HEK293 (cell line): Measurements from ENCODE around the gene ABCA5.

Source experiments
- CTCF ChIA-PET: fragments of 350-600 bp; formaldehyde crosslinking; extraction: SDS; loops from one replicate; lab custom pipeline; 2021; ENCODE audit warnings: antibody characterized with exemption; lab: Yijun Ruan, JAX
- POLR2A ChIA-PET: fragments of 300-600 bp; formaldehyde crosslinking; extraction: SDS; loops from one replicate; lab custom pipeline; 2020; ENCODE audit warnings: antibody characterized with exemption, inconsistent platforms; lab: Yijun Ruan, JAX
- H3K27ac ChIP-seq: fragments of 200-500 bp; sonication (Bioruptor generic); 2 replicates; pipeline ENCODE4 v1.5.1; 2014; ENCODE audit warnings: low read depth, low read length, control low read depth, inconsistent platforms; ENCODE audit errors: extremely low read depth
- H3K36me3 ChIP-seq, 2 experiments: fragments of 200-500 bp in 1 of 2; sonication (Bioruptor generic) in 1 of 2; 1 replicate in 1 of 2; 2 replicates in 1 of 2; pipeline ENCODE4 v1.5.1; 2014 to 2017; ENCODE audit warnings: inconsistent platforms in 2 of 2, low read length in 2 of 2; ENCODE audit not compliant: control insufficient read depth in 2 of 2, insufficient read depth in 1 of 2
- H3K4me1 ChIP-seq: fragments of 200-500 bp; sonication (Bioruptor generic); 2 replicates; pipeline ENCODE4 v1.5.1; 2014; ENCODE audit warnings: mild to moderate bottlenecking, low read length, inconsistent platforms; ENCODE audit not compliant: control insufficient read depth, insufficient read depth
- H3K4me3 ChIP-seq: 2 replicates; pipeline ENCODE4 v1.5.1; 2011; ENCODE audit warnings: low read depth, mild to moderate bottlenecking, control low read depth, low read length, moderate library complexity
- H3K9me3 ChIP-seq: fragments of 200-500 bp; sonication (Bioruptor generic); 2 replicates; pipeline ENCODE4 v1.5.1; 2014; ENCODE audit warnings: low read depth, low read length, inconsistent platforms; ENCODE audit not compliant: control insufficient read depth, insufficient read depth
- PRDM1 ChIP-seq: fragments of 450-650 bp; formaldehyde crosslinking; IDR thresholded peaks from 2 replicates; pipeline ENCODE4; 2016; ENCODE audit warnings: missing biosample characterization, missing genetic modification characterization
- SP7 ChIP-seq: fragments of 450-650 bp; formaldehyde crosslinking; IDR thresholded peaks from 2 replicates; pipeline ENCODE4 v1.5.1; 2016; ENCODE audit warnings: missing biosample characterization, missing genetic modification characterization
- ZBTB1 ChIP-seq: fragments of 450-650 bp; formaldehyde crosslinking; IDR thresholded peaks from 2 replicates; pipeline ENCODE4 v1.5.1; 2016; ENCODE audit warnings: missing biosample characterization, missing genetic modification characterization
- ZBTB48 ChIP-seq: fragments of 450-650 bp; formaldehyde crosslinking; IDR thresholded peaks from 2 replicates; pipeline ENCODE4 v1.5.1; 2016; ENCODE audit warnings: missing biosample characterization, missing genetic modification characterization
- ZFP37 ChIP-seq: fragments of 450-650 bp; formaldehyde crosslinking; IDR thresholded peaks from 2 replicates; pipeline ENCODE4 v1.5.1; 2016; ENCODE audit warnings: missing biosample characterization, missing genetic modification characterization
- ZNF155 ChIP-seq: fragments of 450-650 bp; formaldehyde crosslinking; IDR thresholded peaks from 2 replicates; pipeline ENCODE4 v1.5.1; 2016; ENCODE audit warnings: missing biosample characterization, missing genetic modification characterization
- ZNF2 ChIP-seq: fragments of 450-650 bp; formaldehyde crosslinking; IDR thresholded peaks from 2 replicates; pipeline ENCODE4 v1.5.1; 2016; ENCODE audit warnings: missing biosample characterization, missing genetic modification characterization
- ZNF248 ChIP-seq: fragments of 450-650 bp; formaldehyde crosslinking; IDR thresholded peaks from 2 replicates; pipeline ENCODE4 v1.5.1; 2017; ENCODE audit warnings: missing biosample characterization, missing genetic modification characterization
- ZNF274 ChIP-seq, 2 experiments: fragments of 200-500 bp in 1 of 2; fragments of 450-650 bp in 1 of 2; sonication (Bioruptor generic) in 1 of 2; formaldehyde crosslinking in 1 of 2; IDR thresholded peaks; 2 replicates each; pipeline versions ENCODE4 v1.5.1 to v1.6.1; 2014 to 2016; ENCODE audit warnings: borderline replicate concordance in 1 of 2, inconsistent platforms in 1 of 2, low read length in 1 of 2, missing biosample characterization in 1 of 2, missing genetic modification characterization in 1 of 2
- ZNF292 ChIP-seq: fragments of 450-650 bp; formaldehyde crosslinking; IDR thresholded peaks from 2 replicates; pipeline ENCODE4 v1.5.1; 2016; ENCODE audit warnings: low read depth, missing biosample characterization, missing genetic modification characterization, borderline replicate concordance
- ZNF426 ChIP-seq: fragments of 450-650 bp; formaldehyde crosslinking; IDR thresholded peaks from 2 replicates; pipeline ENCODE4 v1.5.1; 2017; ENCODE audit warnings: missing biosample characterization, missing genetic modification characterization, mild to moderate bottlenecking, inconsistent platforms, moderate library complexity
- ZNF654 ChIP-seq: fragments of 450-650 bp; formaldehyde crosslinking; IDR thresholded peaks from 2 replicates; pipeline ENCODE4 v1.5.1; 2016; ENCODE audit warnings: low read depth, missing biosample characterization, missing genetic modification characterization
- ZNF785 ChIP-seq: fragments of 450-650 bp; formaldehyde crosslinking; IDR thresholded peaks from 2 replicates; pipeline ENCODE4 v1.5.1; 2016; ENCODE audit warnings: missing biosample characterization, missing genetic modification characterization
- ZNF837 ChIP-seq: fragments of 450-650 bp; formaldehyde crosslinking; IDR thresholded peaks from 2 replicates; pipeline ENCODE4 v1.5.1; 2016; ENCODE audit warnings: missing biosample characterization, missing genetic modification characterization
- TF ChIP-seq, protein P1 (sequence below): fragments of 450-650 bp; formaldehyde crosslinking; IDR thresholded peaks from 2 replicates; pipeline ENCODE4 v1.5.1; 2016; ENCODE audit warnings: missing biosample characterization, missing genetic modification characterization
- TF ChIP-seq, protein P2 (sequence below): IDR thresholded peaks from 2 replicates; pipeline ENCODE4 v1.6.1; 2011; ENCODE audit warnings: mild to moderate bottlenecking, low read depth, low read length, borderline replicate concordance
- TF ChIP-seq, protein P3 (sequence below): fragments of 450-650 bp; formaldehyde crosslinking; IDR thresholded peaks from 2 replicates; pipeline ENCODE4 v1.5.1; 2016; ENCODE audit warnings: missing biosample characterization, missing genetic modification characterization
- TF ChIP-seq, protein P4 (sequence below): fragments of 450-650 bp; formaldehyde crosslinking; IDR thresholded peaks from 2 replicates; pipeline ENCODE4 v1.5.1; 2016; ENCODE audit warnings: missing biosample characterization, missing genetic modification characterization, low read depth

ABCA5 gene

DNA sequence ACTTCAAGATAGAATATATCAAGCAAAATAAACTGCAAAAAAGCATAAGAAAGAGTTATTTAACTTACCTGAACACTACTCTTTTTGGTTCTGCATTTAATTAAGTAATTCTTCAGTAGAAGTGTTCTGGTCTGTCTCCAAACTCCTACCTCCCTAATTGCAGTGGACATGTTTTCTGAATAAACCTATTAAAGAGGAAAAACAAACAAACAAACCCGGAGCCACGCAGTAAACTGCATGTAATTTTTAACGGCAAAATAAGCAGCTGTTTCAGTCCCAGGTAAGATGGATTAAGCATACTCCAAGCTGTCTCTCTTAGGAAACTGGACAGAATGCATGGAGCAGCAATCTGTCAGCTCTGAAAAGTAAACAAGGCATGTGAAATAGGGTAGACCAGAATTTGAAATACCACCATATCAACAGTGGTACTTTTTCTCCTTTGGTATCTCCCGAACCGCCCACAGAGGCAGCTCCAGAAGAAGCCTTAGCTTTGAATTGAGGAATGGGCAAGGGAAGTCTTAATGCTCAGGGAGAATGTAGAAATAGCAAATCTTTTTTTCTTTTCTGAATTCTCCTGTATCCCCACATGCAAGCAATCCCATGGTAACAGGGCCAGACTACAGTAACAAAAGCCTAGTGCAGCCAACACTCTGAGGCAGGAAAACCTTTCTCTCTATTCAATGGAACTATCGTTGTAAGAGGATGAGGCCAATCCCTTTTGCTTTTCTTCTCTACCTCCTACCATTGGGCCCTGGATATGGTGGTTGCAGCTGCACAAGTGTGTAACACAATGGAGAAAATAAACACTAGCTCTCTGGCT is 12.5 kb downstream of the ABCA5 start (continued):
- TF ChIP-seq PRDM1 (tag by site-specific recombination) (no peak), SP7 (tag by site-specific recombination) (0 out of 2 replicates have a peak, but pooled peaks have one; percentile 45), ZNF785 (tag by site-specific recombination) (no peak), ZNF274 (IDR thresholded peaks at IDR 0.05; ENCODE audit: low read length) (no peak), ZNF274 (tag by site-specific recombination; IDR thresholded peaks at IDR 0.05; ENCODE audit: borderline replicate concordance) (no peak), ZNF654 (tag by site-specific recombination) (no peak), ZNF837 (tag by site-specific recombination) (no peak), ZNF426 (tag by site-specific recombination) (no peak), ZNF248 (tag by site-specific recombination) (no peak), ZBTB48 (tag by site-specific recombination) (no peak), ZNF2 (tag by site-specific recombination) (no peak), ZFP37 (no peak), ZNF155 (tag by site-specific recombination) (no peak), ZBTB1 (tag by site-specific recombination) (no peak)
- TF ChIP-seq, protein P1, sequence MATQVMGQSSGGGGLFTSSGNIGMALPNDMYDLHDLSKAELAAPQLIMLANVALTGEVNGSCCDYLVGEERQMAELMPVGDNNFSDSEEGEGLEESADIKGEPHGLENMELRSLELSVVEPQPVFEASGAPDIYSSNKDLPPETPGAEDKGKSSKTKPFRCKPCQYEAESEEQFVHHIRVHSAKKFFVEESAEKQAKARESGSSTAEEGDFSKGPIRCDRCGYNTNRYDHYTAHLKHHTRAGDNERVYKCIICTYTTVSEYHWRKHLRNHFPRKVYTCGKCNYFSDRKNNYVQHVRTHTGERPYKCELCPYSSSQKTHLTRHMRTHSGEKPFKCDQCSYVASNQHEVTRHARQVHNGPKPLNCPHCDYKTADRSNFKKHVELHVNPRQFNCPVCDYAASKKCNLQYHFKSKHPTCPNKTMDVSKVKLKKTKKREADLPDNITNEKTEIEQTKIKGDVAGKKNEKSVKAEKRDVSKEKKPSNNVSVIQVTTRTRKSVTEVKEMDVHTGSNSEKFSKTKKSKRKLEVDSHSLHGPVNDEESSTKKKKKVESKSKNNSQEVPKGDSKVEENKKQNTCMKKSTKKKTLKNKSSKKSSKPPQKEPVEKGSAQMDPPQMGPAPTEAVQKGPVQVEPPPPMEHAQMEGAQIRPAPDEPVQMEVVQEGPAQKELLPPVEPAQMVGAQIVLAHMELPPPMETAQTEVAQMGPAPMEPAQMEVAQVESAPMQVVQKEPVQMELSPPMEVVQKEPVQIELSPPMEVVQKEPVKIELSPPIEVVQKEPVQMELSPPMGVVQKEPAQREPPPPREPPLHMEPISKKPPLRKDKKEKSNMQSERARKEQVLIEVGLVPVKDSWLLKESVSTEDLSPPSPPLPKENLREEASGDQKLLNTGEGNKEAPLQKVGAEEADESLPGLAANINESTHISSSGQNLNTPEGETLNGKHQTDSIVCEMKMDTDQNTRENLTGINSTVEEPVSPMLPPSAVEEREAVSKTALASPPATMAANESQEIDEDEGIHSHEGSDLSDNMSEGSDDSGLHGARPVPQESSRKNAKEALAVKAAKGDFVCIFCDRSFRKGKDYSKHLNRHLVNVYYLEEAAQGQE (tag by site-specific recombination): no peak
- TF ChIP-seq, protein P2, sequence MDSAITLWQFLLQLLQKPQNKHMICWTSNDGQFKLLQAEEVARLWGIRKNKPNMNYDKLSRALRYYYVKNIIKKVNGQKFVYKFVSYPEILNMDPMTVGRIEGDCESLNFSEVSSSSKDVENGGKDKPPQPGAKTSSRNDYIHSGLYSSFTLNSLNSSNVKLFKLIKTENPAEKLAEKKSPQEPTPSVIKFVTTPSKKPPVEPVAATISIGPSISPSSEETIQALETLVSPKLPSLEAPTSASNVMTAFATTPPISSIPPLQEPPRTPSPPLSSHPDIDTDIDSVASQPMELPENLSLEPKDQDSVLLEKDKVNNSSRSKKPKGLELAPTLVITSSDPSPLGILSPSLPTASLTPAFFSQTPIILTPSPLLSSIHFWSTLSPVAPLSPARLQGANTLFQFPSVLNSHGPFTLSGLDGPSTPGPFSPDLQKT: no peak
- TF ChIP-seq, protein P3, sequence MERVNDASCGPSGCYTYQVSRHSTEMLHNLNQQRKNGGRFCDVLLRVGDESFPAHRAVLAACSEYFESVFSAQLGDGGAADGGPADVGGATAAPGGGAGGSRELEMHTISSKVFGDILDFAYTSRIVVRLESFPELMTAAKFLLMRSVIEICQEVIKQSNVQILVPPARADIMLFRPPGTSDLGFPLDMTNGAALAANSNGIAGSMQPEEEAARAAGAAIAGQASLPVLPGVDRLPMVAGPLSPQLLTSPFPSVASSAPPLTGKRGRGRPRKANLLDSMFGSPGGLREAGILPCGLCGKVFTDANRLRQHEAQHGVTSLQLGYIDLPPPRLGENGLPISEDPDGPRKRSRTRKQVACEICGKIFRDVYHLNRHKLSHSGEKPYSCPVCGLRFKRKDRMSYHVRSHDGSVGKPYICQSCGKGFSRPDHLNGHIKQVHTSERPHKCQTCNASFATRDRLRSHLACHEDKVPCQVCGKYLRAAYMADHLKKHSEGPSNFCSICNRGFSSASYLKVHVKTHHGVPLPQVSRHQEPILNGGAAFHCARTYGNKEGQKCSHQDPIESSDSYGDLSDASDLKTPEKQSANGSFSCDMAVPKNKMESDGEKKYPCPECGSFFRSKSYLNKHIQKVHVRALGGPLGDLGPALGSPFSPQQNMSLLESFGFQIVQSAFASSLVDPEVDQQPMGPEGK (tag by site-specific recombination): no peak

DNA sequence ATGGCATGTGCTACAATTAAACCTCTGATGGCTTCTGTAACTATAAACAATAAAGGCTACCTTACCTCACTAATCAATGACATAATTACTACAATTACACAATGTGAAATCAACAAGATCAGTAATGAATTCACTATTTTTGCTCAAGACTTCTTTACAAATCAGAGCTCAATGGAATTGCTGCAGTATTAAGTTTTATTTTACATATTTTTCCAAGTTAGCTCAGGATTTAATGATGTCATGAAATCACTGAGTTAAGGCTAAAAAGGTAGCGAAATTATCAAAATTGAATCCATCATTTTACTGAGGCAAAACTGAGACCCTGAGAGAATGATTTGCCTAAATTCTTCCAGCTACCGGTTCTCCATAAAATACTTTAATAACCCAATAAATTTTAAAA is 21.8 kb downstream of the ABCA5 start:
- ChIA-PET POLR2A (no interaction called here), CTCF (interaction anchor here (0.6 kb wide), 1 partner anchor 526 kb away, joined by 3 read pairs; no protein-coding TSS in a partner anchor)
- Histone ChIP-seq H3K4me1 (no peaks in the 10 kb centered on the region), H3K27ac (no peak overlapping the region), H3K4me3 (no peak overlapping the region), H3K9me3 (no peaks in the 10 kb centered on the region), H3K36me3 (peaks cover 15 to 40% of the 10 kb centered on the region in 2 experiments)
- no peak for TF ChIP-seq ZNF292 (tag by site-specific recombination)
- TF ChIP-seq, protein P4, sequence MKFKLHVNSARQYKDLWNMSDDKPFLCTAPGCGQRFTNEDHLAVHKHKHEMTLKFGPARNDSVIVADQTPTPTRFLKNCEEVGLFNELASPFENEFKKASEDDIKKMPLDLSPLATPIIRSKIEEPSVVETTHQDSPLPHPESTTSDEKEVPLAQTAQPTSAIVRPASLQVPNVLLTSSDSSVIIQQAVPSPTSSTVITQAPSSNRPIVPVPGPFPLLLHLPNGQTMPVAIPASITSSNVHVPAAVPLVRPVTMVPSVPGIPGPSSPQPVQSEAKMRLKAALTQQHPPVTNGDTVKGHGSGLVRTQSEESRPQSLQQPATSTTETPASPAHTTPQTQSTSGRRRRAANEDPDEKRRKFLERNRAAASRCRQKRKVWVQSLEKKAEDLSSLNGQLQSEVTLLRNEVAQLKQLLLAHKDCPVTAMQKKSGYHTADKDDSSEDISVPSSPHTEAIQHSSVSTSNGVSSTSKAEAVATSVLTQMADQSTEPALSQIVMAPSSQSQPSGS: peak; percentile 55
